ENCODE measurements around the gene ARHGEF28.

The ARHGEF28 gene

GRCh38 chr5:73605223-73606087 is 20.5 kb upstream of the ARHGEF28 start:
- TF ChIP-seq POLR2AphosphoS5 (IDR thresholded peaks at IDR 0.05; ENCODE audit: low read depth) (no peak), REST (IDR thresholded peaks at IDR 0.05; ENCODE audit: insufficient replicate concordance, low read depth) (no peak), CTCF (IDR thresholded peaks at IDR 0.05; ENCODE audit: insufficient read depth, low read length) (no peak), SPI1 (IDR thresholded peaks at IDR 0.05; ENCODE audit: borderline replicate concordance, low read depth) (no peak), GABPA (IDR thresholded peaks at IDR 0.05; ENCODE audit: low read depth) (no peak)
- no peak overlapping the region for H3K27ac ChIP-seq (replicated peaks)
- DNase-seq (ENCODE audit: low read depth in 1 of 2, low spot score in 1 of 2), result no peak
- H3K27me3 ChIP-seq (ENCODE audit: insufficient read depth, poor library complexity, severe bottlenecking), result no peaks in the 10 kb centered on the region
- H3K4me3 ChIP-seq (replicated peaks; ENCODE audit: insufficient read depth, low read length), result no peak overlapping the region

GRCh38 chr5:73606206-73606753 is 19.7 kb upstream of the ARHGEF28 start:
- Histone ChIP-seq H3K27ac (replicated peaks) (no peak overlapping the region), H3K27me3 (ENCODE audit: insufficient read depth, poor library complexity, severe bottlenecking) (no peaks in the 10 kb centered on the region), H3K4me3 (replicated peaks; ENCODE audit: insufficient read depth, low read length) (no peak overlapping the region)
- TF ChIP-seq REST (IDR thresholded peaks at IDR 0.05; ENCODE audit: insufficient replicate concordance, low read depth), result no peak
- TF ChIP-seq POLR2AphosphoS5 (IDR thresholded peaks at IDR 0.05; ENCODE audit: low read depth), result no peak
- TF ChIP-seq SPI1 (IDR thresholded peaks at IDR 0.05; ENCODE audit: borderline replicate concordance, low read depth), result no peak
- no peak for TF ChIP-seq GABPA (IDR thresholded peaks at IDR 0.05; ENCODE audit: low read depth)
- TF ChIP-seq CTCF (IDR thresholded peaks at IDR 0.05; ENCODE audit: insufficient read depth, low read length), result no peak
- no peak for DNase-seq (ENCODE audit: low read depth in 1 of 2, low spot score in 1 of 2)

GRCh38 chr5:73607228-73607627 is 18.8 kb upstream of the ARHGEF28 start:
- H3K4me3 ChIP-seq (replicated peaks; ENCODE audit: insufficient read depth, low read length), result no peak overlapping the region
- no peak overlapping the region for H3K27ac ChIP-seq (replicated peaks)
- DNase-seq (ENCODE audit: low read depth in 1 of 2, low spot score in 1 of 2), result no peak
- H3K27me3 ChIP-seq (ENCODE audit: insufficient read depth, poor library complexity, severe bottlenecking), result no peaks in the 10 kb centered on the region
- TF ChIP-seq REST (IDR thresholded peaks at IDR 0.05; ENCODE audit: insufficient replicate concordance, low read depth) (no peak), GABPA (IDR thresholded peaks at IDR 0.05; ENCODE audit: low read depth) (no peak), CTCF (IDR thresholded peaks at IDR 0.05; ENCODE audit: insufficient read depth, low read length) (no peak), SPI1 (IDR thresholded peaks at IDR 0.05; ENCODE audit: borderline replicate concordance, low read depth) (no peak), POLR2AphosphoS5 (IDR thresholded peaks at IDR 0.05; ENCODE audit: low read depth) (no peak)

Data from HL-60 (cell line).